Endodermal cell (in vitro differentiated cells): ENCODE data around the gene KCNC4. TPM values are rescaled to one million over a fixed set of nuclear protein-coding genes. Genes with fewer than 3 reads are reported as not detected.

ENCODE experiments used
- DNase-seq: peaks from one replicate; pipeline ENCODE4 v3.0.0-alpha.2; 2017
- H3K27ac ChIP-seq: 2 replicates; pipeline ENCODE4 v1.5.1; 2013; ENCODE audit warnings: mild to moderate bottlenecking, low read depth, low read length, moderate library complexity
- H3K27me3 ChIP-seq: 2 replicates; pipeline ENCODE4 v1.6.1; 2013; ENCODE audit warnings: mild to moderate bottlenecking, low read length, moderate library complexity; ENCODE audit not compliant: insufficient read depth, control insufficient read depth, poor library complexity, severe bottlenecking
- H3K36me3 ChIP-seq: 2 replicates; pipeline ENCODE4 v1.7.0; 2013; ENCODE audit warnings: mild to moderate bottlenecking, low read length, moderate library complexity; ENCODE audit not compliant: control insufficient read depth, insufficient read depth
- H3K4me1 ChIP-seq: one replicate; pipeline ENCODE4 v1.7.0; 2013; ENCODE audit warnings: low read length; ENCODE audit not compliant: control insufficient read depth, insufficient read depth
- H3K4me3 ChIP-seq: 2 replicates; pipeline ENCODE4 v1.5.1; 2013; ENCODE audit warnings: mild to moderate bottlenecking, low read length, moderate library complexity
- H3K9ac ChIP-seq: 2 replicates; pipeline ENCODE4 v1.6.1; 2013; ENCODE audit warnings: mild to moderate bottlenecking, low read length, moderate library complexity; ENCODE audit not compliant: poor library complexity, severe bottlenecking; ENCODE audit errors: extremely low read depth
- H3K9me3 ChIP-seq: 2 replicates; pipeline ENCODE4 v1.6.1; 2013; ENCODE audit warnings: mild to moderate bottlenecking, low read length, moderate library complexity; ENCODE audit not compliant: control insufficient read depth
- H3K27ac Mint-ChIP-seq: 2 replicates; pipeline ENCODE4 v1.8.0; 2020; ENCODE audit warnings: mixed read lengths
- H3K27me3 Mint-ChIP-seq: 2 replicates; pipeline ENCODE4 v1.8.0; 2021; ENCODE audit warnings: mild to moderate bottlenecking, mixed read lengths; ENCODE audit not compliant: insufficient read depth
- H3K36me3 Mint-ChIP-seq: 2 replicates; pipeline ENCODE4 v1.8.0; 2020; ENCODE audit warnings: low read depth, mixed read lengths
- H3K4me1 Mint-ChIP-seq: 2 replicates; pipeline ENCODE4 v1.8.0; 2020; ENCODE audit warnings: mixed read lengths
- H3K4me3 Mint-ChIP-seq: 2 replicates; pipeline ENCODE4 v1.8.0; 2020; ENCODE audit warnings: mild to moderate bottlenecking, moderate library complexity, mixed read lengths
- H3K9me3 Mint-ChIP-seq: 2 replicates; pipeline ENCODE4 v1.8.0; 2020; ENCODE audit warnings: mild to moderate bottlenecking, mixed read lengths
- WGBS, 2 experiments: methylation state at CpG; one replicate each; pipeline versions ENCODE4 v1.1.5 to v1.1.7; 2013; ENCODE audit warnings: missing lambda C conversion rate in 2 of 2, mixed read lengths in 1 of 2; ENCODE audit not compliant: insufficient coverage in 1 of 2, insufficient read length in 1 of 2; 5-methylcytosine and 5-hydroxymethylcytosine counted together
- total RNA-seq, 2 donors: library from RNA; stranded (reverse); fragmentation: NEBNext Ultra II Directional in 1 of 2; extraction: Animal tissue kit (Norgen Biotek cat#: 25700) in 1 of 2; gene quantifications; 2 replicates in 1 of 2; 3 replicates in 1 of 2; pipeline ENCODE4 v1.2.1, GENCODE V29; 2021
- TF ChIP-seq, protein P1 (sequence below): fragments of 200-600 bp; sonication (generic); conservative IDR thresholded peaks from 2 replicates; pipeline ENCODE4 v1.5.0; 2021; ENCODE audit warnings: antibody characterized with exemption, mild to moderate bottlenecking

KCNC4 gene
- total RNA-seq, 2 donors from 2014 or later = 7.6 to 10.2 TPM

DNA sequence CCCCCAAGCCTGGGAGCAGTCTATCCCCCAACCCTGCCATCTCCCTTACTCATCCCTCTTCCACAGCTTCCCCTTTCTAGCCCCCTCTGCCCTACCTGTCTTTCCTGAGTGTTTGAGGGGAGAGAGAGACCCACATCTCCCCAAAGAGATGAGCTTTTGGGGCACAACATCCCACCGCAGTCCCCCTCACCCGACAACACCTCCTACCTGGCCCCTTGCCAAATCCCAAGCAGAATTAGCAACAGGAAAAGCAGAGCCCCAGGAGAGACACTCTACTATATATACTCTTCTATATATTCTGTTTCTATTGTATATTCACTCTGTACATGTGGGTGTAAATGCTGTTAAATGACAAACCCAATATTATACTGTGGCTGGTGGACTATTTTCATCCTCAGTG lies 9.9 kb upstream of the KCNC4 start:
- H3K27ac ChIP-seq = no peak overlapping the region
- H3K4me1 ChIP-seq = no peaks in the 10 kb centered on the region
- H3K27me3 ChIP-seq = no peaks in the 10 kb centered on the region
- Mint-ChIP-seq H3K27me3 (peaks cover 2% of the 10 kb centered on the region), H3K4me3 (no peak overlapping the region), H3K9me3 (no peaks in the 10 kb centered on the region), H3K27ac (no peak overlapping the region), H3K4me1 (no peaks in the 10 kb centered on the region), H3K36me3 (no peaks in the 10 kb centered on the region)
- no peak for DNase-seq
- H3K36me3 ChIP-seq = no peaks in the 10 kb centered on the region
- TF ChIP-seq, protein P1, sequence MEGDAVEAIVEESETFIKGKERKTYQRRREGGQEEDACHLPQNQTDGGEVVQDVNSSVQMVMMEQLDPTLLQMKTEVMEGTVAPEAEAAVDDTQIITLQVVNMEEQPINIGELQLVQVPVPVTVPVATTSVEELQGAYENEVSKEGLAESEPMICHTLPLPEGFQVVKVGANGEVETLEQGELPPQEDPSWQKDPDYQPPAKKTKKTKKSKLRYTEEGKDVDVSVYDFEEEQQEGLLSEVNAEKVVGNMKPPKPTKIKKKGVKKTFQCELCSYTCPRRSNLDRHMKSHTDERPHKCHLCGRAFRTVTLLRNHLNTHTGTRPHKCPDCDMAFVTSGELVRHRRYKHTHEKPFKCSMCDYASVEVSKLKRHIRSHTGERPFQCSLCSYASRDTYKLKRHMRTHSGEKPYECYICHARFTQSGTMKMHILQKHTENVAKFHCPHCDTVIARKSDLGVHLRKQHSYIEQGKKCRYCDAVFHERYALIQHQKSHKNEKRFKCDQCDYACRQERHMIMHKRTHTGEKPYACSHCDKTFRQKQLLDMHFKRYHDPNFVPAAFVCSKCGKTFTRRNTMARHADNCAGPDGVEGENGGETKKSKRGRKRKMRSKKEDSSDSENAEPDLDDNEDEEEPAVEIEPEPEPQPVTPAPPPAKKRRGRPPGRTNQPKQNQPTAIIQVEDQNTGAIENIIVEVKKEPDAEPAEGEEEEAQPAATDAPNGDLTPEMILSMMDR = no peak
- H3K9me3 ChIP-seq = no peaks in the 10 kb centered on the region
- H3K4me3 ChIP-seq = no peak overlapping the region
- H3K9ac ChIP-seq = no peak overlapping the region
- WGBS, 2 experiments = 75% methylated on average over 2 of the region's 2 CpGs; no CpG with 5 or more reads in 1 of the 2 experiments

DNA sequence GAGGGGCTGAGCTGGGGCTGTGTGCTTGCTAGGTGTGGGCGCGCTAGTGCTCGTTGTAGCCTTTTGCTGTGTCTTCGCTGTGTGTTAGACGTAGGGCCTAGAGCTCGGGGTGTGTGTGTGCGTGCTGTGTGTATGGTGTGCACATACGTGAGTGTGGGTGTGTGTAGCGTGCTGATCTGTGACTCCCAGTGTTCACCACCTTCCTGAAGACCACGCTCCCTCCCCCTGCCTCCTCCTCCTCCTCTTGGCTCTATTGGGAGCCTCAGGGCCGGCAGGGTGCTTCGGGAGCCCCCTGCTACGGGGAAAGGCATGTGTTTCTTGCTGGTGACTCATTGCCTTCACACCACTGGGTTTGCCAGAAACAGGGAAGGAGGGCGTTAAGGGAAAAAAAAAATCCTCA lies 9.4 kb upstream of the KCNC4 start:
- 79 to 90% methylated on average over 4 to 14 of the region's 14 CpGs for WGBS, 2 experiments
- no peak overlapping the region for H3K9ac ChIP-seq
- DNase-seq = no peak
- TF ChIP-seq, protein P1 = no peak
- no peaks in the 10 kb centered on the region for H3K9me3 Mint-ChIP-seq
- H3K27ac ChIP-seq = no peak overlapping the region
- H3K36me3 Mint-ChIP-seq = no peaks in the 10 kb centered on the region
- H3K36me3 ChIP-seq = no peaks in the 10 kb centered on the region
- no peaks in the 10 kb centered on the region for H3K4me1 Mint-ChIP-seq
- H3K9me3 ChIP-seq = no peaks in the 10 kb centered on the region
- no peak overlapping the region for H3K4me3 Mint-ChIP-seq
- H3K4me3 ChIP-seq = no peak overlapping the region
- no peak overlapping the region for H3K27ac Mint-ChIP-seq
- peaks cover 2% of the 10 kb centered on the region for H3K27me3 Mint-ChIP-seq
- no peaks in the 10 kb centered on the region for H3K4me1 ChIP-seq
- no peaks in the 10 kb centered on the region for H3K27me3 ChIP-seq

DNA sequence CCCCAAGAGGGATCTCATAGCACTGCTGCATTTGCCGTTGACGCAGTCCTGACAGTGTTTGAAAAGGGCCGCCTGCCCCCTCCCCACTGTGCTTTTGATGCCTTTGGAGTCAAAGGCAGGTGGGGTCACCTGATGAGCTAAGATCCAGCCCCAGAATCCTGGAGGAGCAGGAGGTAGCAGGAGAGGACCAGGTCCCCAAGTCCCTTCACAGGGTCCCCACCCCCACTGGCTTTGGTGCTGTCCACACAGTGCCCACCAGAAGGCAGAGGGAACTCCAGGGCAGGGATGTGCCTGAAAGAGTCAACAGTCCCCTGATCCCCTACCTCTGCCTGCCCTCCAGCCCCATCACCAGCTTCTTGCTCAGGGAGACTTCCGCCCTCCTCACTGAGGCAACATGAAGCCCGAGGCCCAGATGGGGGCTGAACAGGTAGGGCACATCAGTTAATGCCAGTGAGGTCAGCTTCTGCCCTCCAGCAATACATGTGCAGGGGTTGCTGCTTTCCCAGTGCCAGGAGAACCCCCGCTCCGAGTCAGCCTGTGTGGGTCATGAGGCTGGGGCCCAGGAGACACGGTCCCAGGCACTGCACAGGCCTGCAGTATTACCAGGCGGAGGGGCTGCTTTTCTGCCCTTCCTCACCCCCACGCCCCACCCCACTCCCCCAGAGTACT lies 8.8 kb upstream of the KCNC4 start:
- Histone ChIP-seq H3K27me3 (no peaks in the 10 kb centered on the region), H3K4me1 (no peaks in the 10 kb centered on the region), H3K4me3 (no peak overlapping the region), H3K36me3 (no peaks in the 10 kb centered on the region), H3K9ac (no peak overlapping the region), H3K9me3 (no peaks in the 10 kb centered on the region), H3K27ac (no peak overlapping the region)
- Mint-ChIP-seq H3K4me1 (no peaks in the 10 kb centered on the region), H3K27ac (no peak overlapping the region), H3K27me3 (peaks cover 2% of the 10 kb centered on the region), H3K9me3 (no peaks in the 10 kb centered on the region), H3K36me3 (no peaks in the 10 kb centered on the region), H3K4me3 (no peak overlapping the region)
- TF ChIP-seq, protein P1 = no peak
- peak; percentile 62 for DNase-seq
- WGBS, 2 experiments = 82 to 91% methylated on average over 7 to 10 of the region's 10 CpGs
